HG02981 (cell line): Measurements from ENCODE around the gene PRKACA.

ENCODE experiments used
- ATAC-seq: cut with Tn5 transposase; IDR thresholded peaks from one replicate; pipeline ENCODE4 v1.9.1; 2021; ENCODE audit warnings: mild to moderate bottlenecking, moderate library complexity; ENCODE audit not compliant: unreplicated experiment

Gene PRKACA

DNA sequence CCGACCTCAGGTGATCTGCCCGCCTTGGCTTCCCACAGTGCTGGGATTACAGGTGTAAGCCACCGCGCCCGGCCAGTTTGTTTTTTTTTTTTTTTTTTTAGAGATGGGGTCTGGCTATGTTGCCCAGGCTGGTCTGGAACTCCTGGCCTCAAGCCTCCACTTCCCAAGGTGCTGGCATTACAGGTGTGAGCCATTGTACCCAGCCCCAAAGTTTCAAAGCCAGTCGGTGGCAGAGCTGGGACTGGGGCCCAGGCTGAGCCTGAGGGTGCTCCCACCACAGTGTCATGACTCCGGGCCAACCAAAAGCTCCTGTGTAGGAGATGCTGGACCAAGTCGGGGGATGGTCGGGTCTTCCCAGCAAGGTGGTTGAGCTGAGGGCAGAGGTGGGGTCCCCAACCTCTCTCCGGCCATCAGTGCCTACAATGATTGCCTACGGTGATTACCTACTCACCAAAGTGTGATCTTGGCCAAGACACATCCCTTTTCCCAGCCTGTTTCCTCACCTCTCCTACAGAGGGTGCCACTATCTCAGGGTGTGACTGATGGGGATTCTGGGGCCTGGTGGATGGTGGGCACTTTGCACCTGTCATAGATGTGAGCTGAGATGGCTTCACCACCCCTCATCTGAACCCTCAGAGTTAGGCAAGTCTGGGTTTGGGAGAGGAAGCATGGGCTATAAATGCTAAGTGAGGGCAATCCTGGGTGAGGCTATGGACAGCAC lies 21.1 kb downstream of the PRKACA start:
- ATAC-seq, result no peak

DNA sequence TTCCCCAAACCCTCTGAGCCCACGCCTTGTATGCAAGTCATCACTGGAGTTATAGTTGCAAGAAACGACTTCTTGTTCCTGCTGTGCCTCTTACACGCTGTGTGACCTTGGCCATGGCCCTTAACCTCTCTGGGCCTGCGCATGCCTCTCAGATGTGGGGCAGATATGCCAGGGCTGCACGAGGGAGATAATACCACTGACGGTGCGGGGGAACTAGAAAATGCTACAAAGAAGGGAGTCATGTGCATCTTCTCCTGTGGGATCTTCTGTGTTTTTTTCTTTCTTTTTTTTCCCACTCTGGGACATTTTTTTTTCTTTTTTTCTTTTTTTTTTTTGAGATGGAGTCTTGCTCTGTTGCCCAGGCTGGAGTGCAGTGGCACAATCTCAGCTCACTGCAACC lies 22.7 kb downstream of the PRKACA start:
- ATAC-seq, result no peak

DNA sequence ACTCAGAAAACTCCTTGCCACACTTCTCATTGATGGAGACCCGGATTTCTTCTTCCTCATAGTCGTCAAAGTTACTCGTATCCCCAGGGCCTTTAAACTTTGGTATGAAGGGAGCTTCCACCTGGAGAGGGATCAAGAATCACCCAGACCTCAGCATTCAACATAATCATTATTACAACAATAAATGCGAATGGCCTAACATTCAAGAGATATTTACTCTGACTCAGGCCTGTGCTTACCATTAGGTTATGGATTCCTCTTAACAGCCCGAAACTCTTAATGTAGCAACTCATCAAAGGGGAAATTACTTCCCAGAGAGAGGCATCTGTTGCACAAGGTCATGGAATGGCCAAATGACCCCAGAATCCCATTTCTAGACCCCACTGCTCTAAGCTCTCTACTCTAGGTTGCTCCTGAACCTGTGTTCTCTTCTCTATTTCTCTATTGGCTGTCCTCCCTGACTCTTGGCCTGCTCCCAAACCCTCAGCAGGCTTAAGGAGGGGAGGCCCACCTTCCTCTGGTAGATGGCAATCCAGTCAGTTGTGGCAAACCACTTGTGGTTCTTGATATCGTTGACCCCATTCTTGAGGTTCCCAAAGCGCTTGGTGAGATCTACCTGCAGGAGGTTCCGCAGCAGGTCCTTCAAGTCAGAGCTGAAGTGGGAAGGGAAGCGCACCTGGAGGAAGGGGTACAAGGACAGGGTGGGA lies 24.3 kb downstream of the PRKACA start:
- no peak for ATAC-seq

DNA sequence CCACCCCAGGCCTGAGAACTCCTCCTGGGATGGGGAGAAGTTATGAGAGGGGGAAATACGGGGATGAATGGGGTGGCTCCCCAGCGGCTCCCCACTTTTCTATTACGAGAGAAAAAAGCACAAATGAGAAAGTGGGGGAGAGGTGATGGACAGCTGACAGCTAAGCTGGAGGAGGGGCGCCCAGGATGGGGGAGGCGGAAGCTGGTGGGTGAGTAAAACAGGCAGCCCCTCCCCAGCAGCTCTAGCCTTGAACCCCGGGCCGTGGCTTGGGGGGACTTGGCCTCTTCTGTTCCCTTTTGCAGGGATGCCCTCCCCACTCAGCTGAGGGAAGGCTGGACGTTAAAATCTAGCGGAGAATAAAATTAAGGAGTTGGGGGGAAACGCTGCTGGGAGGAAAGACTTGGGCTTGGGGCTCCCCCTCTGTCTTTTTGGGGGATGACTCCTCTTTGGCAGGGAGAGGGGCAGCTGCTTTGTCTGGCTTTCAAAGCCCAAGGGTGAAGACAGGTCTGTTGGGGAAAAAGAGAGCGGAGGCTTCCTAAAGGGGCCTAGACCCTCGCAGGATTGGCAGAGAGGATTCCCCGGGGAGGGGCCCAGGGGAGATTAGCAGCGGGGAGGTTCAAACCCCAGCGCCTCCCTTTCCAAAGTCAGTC lies 25.6 kb downstream of the PRKACA start:
- ATAC-seq, result no peak

DNA sequence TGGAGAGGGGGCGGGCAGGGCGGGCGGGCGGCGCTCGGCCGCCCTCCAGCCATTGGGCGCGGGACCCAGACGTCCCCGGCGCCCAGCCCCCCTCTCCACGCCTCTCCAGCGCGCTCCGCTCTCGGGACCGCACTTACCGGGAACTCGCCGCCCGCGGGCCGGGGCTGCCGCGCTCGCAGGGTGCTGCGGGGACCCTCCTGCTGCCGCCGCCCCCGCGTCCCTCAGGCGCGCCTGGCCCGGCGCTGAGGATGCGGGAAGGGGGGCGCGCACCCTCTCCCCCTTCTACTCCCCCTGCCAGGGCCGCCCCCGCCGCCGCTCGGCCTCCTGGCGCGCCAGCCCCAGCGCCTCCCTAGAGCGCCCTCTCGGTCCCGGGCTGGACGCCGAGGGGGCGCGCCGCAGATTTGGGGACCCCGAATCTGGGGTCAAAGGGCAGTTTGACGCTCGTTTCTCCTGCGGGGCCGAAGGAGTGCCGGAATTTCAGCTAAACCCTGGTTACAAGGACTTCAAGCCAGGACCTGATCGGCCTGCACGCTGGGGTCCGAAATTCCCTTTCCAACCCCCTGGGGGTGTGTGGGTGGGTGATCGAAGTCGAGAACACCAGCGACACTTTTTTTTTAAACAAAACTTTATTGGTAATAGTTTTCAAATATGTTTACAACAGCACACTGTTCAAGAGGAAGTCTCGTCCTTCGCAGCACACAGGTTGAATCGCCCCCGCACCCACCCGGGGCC lies 26.3 kb downstream of the PRKACA start:
- peak; percentile 47 for ATAC-seq

DNA sequence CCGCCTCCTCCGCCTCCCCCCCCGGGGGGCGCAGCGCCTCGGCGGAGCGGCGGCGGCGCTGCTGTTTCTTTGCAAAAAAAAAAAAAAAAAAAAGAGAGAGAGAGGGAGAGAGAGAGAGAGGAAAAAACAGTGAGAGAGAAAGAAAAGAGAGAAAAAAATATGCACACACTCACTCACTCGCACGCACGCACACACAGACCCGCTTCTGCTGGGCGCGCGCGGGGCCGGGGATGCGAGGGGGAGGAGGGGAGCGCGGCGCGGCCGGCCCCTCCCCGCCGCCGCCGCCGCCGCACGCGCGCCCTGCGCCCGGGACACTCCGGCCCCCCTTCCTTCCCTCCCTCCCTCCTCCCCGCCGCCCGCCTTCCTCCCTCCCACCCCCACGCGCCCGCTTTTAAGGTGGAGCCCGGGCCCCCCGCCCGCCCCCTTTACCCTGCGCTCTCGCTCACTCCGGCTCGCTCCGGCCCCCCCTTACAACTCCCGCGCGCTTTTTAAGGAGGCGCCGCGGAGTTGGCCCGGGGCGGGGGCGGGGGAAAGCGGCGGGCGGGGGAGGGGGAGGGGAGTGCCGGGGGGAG lies 27.0 kb downstream of the PRKACA start, which contains the start of gene SAMD1:
TSS of gene SAMD1 (minus strand) at position 243 of the 572 bp plus-strand sequence.
- peak; percentile 36 for ATAC-seq

DNA sequence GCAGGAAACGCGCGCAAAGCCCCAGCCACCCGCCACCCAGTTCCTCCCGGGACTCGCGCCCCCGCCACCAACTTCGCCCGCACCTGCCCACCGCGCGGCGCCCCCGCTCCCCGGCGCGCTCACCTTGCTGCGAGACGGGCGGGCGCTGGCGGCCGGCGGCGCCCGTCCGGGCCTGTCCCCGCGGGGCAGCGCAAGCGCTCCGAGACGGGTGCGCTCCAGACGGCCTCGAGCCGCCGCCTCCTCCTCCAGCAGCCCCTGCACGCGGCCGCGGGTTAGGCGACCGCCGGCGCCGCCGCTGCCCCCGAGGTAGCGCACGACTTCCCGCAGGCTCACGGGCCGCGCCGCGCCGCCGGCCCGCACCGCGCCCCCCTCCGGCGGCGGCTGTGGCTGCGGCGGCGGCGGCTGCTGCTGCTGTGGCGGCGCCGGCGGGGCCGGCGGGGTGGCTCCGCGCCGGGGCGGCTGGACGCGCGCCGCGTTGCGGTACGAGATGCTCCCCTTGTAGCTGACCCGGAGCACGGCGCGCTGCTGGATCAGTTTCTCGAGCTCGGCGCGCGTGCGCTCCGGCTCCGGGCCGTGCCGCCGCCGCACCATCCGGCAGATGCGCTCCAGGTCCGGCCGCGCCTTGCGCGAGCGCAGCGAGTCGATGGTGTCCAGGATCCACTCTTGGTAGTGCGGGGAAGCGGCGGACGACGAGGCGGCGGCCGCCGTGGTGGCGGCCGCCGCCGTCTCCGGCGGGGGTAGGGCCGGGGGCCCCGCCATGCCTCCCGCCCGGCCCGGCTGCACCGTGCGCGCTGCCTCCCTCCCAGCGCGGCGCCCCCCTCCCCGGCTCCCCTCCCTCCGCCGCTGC lies 27.7 kb downstream of the PRKACA start:
- no peak for ATAC-seq

DNA sequence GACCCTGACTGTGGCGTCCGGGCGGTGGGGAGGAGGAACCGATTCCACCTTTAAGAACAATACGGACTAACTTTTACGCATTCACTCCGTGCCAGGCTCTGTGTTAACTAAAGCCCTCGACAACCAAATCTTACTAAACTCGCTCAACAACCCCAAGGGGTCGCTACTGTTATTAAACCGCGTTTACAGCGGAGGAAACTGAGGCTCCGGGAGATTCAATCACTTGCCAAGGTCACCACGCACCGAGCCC lies 28.2 kb downstream of the PRKACA start:
- no peak for ATAC-seq

DNA sequence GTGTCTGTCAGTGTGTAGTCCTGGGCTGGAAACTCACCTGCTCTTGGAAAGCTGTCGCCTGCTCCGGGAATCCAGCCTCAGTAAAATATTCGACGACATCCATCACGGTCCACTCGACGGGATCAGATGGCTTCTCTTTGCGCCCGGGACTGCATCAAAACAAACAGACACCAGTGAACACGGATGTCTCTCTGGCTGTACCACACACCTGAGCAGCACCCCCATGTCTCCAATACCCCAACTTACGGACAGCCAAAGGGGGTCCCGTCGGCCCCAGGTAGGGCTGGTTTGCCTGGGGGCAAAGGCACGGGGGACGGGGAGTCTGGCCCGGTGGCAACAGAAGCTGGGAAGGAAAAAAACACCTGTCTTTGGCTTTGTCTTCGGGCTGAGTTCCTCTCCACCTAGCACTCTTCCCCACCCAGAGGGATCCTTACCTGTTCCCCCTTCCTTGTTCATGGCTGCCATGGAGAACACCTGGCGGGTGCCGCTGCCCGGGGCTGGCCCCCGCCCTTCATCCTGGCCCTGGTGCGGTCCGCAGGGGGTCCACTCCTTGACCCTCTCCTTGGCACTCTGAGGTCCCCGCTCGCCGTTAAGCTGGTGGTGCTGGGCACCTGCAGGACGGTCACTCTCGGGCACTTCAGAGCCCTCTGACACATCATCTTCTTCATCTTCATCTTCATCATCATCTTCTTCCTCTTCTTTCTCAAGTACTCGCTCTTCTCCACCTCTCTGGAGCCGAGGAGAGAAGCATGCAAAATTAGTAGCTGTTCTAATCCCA lies 28.7 kb downstream of the PRKACA start:
- ATAC-seq, result no peak

DNA sequence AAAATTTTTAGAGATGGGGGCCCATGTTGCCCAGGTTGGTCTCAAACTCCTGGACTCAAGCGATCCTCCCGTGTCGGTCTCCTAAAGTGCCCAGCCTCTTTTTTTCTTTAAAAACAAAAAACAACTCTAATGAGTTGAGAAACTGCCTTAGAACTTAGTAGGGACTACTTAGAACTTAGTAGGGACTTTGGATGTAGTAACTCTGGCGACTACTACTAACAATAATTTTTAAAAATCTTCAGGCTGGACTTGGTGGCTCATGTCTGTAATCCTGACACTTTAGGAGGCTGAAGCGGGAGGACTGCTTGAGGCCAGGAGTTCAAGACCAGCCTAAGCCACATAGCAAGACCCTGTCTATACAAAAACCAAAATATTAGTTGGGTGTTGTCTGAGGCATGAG lies 31.5 kb downstream of the PRKACA start:
- ATAC-seq, result no peak

DNA sequence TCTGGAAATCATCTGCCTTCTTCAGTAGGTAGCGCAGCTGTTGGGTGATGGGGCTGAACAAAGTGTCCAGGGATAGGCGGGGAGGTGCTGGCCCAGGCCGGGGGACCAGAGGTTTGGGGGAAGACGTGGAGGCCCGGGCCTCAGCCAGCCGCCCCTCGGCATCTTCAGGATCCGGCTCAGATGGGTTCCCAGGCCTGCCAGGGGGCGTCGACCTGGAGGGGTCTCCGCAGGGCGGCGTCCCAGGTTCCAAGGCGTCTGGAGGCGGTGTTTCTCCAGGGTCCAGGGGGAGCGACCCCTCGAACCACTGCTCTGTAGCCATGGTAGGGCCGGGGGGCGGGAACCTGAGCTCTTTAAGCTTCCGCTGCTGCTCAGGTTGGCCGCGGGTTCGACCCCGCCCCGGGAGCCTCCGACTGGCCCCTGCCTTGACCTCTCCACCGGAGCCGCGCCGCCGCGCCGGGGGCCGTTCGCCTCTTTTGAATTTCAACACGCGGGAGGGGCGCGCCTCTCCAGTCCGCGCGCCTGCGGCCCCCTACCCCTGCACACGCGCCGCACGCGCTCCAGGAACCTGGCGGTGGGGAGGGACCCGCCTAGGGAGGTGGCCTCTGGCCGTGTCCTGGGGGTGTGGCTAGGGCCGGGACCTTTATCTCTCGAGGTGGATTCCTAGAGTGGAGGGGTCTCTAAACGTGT lies 32.1 kb downstream of the PRKACA start, which contains the start of gene C19orf67:
TSS of gene C19orf67 (minus strand) at position 475 of the 687 bp plus-strand sequence. CDS start at position 319, 156 bp downstream.
- ATAC-seq, result no peak

DNA sequence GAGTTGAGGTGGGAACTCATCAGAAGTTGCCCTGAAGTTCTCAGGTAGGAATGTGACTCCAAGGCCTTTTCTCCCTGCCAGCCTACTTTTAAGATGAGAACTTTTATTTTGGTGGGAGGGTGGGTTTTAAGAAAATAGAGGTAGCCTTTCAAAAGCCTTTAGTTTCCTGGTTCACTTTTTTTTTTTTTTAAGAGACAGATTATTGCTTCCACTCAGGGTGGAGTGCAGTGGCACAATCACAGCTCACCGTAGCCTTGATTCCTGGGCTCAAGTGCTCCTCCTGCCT lies 34.9 kb downstream of the PRKACA start:
- no peak for ATAC-seq

DNA sequence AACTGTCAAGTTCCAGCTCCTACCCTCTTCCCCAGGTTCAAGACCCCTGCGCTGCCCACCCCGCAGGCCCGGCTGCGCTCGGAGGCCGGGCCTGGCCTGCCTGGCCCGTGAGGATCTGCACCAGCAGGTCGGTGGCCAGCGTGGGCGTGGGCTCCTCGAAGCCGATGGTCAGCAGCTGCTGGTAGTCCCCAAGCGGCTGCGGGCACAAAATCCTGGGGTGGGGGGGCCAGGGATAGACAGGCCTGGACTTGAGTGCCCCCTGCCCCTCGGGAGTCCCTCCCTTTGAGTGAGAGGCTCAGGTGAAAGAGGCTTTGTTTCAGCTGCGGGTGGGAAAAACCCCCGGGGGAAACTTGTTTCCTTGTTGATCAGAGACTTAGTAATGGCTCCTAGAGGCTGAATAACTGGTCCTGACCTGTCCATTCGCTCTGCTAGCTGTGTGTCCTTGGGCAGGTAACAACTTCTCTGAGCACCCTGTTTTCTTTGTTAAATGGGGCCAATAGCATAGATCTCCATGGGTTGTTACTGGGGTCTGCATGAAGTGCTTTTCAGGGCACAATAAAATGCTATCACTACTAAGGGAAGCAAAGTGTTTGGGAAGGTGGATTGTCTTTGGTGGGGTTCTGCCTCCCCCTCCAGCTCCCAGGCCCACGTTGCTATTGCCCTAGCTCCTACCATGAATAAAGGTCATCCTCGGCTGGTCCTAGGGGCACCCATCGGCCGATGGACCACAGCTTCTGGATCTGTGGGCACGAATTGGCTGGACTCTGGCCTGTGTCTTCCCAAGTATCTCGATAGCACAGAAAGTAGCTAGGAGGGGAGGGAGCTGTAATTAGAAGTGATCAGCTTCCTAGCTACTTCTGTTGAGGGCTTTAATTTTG lies 35.5 kb downstream of the PRKACA start:
- no peak for ATAC-seq

DNA sequence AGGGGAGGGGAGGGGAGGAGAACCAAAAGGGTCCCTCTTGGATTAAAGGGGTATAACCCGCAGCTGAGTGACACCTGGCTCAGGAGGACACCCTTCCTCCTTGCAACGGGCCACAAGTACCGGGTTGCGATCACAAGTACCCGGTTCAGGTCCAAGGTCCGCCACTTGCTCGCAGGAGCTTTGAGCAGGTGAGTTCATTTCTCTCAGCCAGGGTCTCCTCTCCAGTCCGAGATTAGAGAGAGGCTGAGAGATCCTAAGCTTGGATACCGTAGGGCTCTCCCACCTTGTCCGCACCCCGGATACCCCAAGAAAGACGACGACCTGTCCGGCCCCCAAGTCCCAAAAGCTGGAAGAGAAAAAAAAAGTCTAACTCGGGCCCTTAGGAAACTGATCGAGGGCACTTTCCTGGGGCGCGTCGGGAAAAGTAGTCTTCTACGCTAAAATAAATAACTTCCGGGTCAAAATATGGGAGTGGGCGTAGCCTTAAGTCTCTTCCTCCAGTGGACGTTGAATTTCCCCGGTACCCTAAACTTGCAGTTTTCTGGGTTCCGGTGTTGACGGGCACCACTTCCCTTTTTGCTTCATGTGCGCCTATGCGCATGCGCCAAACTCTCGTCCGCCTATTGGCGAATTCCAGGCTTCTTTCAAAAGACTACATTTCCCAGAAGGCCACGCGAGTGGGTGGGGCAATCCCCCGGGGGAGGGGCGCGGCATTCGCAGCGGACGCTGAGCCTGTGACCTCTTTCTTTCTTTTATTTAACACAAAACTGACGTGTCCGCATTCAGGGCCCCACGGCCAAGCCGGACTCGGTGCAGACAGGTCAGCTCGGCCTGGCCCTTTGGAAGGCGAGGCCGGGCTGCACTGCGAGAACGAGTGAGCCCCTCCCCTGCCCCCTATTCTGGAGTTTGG lies 36.4 kb downstream of the PRKACA start:
- peak; percentile 77 for ATAC-seq

DNA sequence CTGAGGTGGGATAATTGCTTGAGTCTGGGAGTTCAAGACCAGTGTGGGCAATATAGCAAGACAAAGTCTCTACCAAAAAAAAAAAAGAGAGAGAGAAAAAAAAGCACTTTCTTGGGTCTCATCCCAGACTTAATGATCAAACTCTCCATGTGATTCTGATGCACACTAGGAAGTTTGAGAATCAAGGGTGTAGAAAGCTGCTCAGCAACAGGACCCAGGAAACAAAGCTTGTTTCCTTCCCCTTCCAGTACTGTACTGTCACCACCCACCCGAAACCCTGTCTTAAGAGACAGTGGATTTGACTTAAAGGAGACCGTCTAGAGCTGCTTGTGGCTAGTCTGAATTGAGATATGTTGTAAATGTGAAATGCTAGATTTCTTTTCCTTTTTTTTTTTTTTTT lies 39.2 kb downstream of the PRKACA start:
- no peak for ATAC-seq

DNA sequence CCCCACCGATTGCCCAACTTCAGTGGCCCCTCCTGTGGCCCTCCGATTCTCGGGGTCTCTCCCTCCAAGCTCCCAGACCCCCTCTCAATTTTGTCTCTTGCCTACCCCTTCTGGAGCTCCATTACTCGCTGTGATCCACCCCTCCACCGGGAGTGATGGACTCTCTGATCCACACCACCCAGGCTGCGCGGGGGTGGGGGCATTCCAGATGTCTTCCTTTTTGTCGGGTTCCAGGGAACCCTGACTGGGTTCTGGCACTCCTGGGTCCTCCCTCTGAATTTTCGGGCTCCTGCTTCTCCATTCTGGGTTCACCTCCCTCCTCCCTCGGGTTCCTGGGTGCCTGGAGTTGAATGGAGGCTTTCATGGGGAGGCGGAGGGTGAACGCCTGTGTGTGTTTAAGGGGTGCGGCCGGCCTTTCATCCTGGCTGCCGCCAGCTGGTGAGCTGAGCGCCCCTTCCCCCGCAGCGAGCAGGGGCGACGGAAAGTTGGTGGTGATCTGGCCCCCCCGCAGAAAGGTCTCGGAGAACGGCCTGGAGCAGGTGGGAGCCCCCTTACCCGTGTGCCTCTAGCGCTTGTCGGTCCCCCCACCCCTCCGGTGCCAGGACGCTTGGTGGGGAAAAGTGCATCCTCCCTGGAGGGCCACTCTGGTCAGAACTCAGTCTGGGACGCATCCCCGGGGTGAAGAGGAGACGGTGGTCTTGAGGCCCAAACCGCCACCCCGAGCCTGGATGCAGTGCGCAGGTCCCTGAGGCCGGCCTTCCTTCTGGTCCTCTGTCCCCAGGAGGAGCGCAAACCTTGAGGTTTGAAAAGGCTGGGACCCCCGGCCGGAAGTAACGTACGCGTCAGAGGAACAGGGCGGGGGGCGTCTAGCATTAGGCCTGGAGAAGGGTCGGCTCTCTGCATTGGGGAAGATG lies 43.4 kb downstream of the PRKACA start:
- ATAC-seq, result no peak
